DMS153 treated with DMSO at 0.1 percent for 48 hours (cell line): ENCODE results near the gene PTGER2.

Source experiments
- DNase-seq: peaks from one replicate; lab custom pipeline; 2025; ENCODE audit not compliant: unreplicated experiment; lab: John Stamatoyannopoulos, UW

PTGER2 gene

DNA sequence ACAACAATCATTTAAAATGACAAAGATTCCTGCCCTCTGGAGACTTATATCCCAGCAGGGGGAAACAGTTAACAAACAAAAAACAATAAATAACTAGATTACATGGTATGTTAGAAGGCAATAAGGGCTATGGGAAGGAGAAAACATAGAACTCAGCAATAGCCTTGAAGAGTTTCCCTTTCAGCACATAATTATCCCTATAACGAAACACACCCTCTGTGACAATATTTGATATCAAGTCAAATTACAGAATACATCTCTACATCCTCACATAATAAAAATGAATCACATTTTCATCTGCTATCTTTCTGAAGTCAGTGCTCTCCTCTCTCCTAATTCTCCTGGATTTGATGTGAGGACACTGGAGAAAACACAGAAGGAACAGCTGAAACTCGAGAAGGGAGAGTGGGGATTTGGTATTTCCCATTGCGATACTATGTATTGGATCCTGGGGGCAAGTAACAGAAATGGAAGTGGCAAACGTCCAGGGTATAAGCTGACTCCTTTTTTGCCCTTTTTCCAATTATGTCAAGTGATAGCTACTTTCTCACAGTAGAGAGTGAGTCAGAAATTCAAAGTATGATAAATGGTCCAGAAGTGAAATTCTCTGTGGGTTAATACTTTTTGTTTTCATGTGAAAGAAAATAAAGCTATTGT is 9.7 kb upstream of the PTGER2 start:
- no peak for DNase-seq

DNA sequence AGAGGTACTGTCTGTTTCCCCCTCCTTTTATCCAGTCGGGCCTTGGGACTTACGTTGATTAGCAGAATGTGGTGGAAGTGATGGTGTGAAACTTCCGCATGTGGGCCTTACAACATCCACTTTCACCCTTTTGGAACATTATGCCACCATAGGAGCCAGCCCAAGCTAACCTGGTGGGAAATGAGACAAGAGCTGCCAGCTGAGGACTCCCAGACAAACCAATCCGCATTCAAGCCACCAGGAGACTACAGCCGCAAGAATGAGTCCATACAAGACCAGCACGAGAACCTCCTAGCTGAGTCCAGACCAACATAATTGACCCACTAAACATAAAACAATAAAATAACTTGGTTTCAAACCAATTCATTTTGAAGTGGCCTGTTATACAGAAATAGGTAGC is 9.1 kb upstream of the PTGER2 start:
- DNase-seq, result no peak

DNA sequence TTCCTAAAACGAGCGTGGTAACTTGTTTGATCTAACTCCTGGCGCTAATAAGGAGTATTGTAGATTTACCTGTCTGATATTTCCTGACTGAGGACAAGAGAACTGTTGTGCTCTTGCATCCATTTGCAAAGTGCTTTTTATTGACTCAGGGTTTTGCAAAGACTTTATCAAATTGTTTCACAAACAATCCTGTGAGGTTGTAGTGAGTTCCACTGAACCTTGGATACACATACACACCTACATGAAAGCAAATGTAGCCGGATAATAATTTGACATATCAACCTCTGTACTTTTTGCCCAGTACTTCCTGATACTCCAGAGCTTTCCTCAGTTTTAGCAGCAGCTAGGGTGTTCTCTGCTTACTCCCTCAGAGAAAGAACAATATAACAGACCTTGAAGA is 6.7 kb upstream of the PTGER2 start:
- DNase-seq, result no peak

DNA sequence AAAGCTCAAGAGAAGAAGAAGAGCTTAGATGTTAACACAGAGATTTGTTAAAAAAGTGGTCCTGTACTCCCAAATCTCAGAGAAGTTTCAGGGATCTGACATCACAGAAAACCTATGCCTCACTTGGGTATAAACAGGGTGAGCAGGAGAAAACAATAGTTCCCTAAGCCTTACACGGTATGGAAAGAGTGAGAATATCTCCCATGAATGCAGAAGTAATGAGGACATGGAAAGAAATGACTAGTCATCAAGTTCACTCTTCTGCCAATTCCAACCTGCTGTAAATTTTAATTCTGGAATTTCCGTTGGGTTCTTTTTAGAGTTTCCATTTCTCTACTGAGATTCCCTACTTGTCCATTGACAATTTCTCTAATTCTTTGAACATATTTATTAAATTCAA is 6.2 kb upstream of the PTGER2 start:
- no peak for DNase-seq

DNA sequence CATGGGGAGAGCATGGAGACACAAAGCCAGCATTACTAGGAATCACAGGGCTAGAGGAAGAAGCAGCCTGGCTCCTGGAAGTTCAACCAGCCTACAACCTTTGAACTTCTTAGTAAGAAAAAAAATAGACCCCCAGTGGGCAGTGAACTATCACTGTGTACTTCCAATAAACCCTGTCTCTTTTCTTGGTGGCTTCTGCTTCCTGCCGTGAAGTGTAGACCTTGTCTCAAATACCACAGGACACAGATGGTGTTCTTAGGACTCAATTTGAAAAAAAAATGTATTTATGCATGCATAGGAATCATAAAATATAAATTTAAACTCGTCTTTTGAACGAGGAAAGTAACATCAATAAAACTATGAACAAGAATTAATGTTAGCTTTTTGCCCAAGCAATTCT is 3.6 kb upstream of the PTGER2 start:
- no peak for DNase-seq

DNA sequence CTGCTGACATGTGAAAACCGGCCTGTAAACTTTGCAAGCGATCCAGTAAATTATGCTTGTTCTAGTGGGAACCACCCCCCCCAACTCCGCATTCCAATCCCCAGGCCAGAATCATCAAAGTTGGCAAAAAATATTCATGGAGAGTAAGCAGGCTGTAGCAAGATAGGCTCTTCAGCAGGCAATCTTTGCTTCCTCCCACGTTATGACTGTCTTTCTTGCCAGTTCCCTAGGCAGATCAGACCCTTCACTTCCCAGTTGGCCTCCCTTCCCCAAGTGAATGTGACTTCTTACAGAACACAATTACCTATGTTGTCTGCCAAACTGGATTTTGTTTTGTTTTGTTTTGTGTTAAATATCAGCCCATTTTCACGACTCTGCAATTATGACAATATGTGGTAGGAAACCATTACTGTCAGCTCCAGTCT is 1.2 kb upstream of the PTGER2 start:
- DNase-seq, result no peak

DNA sequence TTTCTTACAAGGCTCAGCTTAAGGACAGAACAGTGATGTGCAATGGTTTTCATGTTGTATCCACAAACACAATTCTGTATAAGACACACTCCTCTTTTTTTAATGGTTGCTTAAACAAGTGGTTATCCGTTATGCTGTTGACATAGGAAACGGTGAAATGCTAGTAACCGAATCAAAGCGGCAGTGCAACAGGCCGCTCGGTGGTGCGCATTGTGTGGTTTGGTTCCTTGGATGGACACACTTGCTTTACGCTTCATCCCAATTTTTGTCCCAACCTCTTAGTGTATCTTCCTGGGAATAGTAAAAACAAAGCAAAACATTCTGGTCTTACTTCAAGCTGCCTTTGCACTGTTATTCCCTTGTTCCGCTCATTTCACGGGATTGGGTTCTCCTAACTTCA is 650 bp upstream of the PTGER2 start:
- no peak for DNase-seq

DNA sequence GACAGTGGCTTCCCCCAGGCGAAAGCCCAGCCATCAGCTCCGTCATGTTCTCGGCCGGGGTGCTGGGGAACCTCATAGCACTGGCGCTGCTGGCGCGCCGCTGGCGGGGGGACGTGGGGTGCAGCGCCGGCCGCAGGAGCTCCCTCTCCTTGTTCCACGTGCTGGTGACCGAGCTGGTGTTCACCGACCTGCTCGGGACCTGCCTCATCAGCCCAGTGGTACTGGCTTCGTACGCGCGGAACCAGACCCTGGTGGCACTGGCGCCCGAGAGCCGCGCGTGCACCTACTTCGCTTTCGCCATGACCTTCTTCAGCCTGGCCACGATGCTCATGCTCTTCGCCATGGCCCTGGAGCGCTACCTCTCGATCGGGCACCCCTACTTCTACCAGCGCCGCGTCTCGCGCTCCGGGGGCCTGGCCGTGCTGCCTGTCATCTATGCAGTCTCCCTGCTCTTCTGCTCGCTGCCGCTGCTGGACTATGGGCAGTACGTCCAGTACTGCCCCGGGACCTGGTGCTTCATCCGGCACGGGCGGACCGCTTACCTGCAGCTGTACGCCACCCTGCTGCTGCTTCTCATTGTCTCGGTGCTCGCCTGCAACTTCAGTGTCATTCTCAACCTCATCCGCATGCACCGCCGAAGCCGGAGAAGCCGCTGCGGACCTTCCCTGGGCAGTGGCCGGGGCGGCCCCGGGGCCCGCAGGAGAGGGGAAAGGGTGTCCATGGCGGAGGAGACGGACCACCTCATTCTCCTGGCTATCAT is 663 bp downstream of the PTGER2 start:
- no peak for DNase-seq

DNA sequence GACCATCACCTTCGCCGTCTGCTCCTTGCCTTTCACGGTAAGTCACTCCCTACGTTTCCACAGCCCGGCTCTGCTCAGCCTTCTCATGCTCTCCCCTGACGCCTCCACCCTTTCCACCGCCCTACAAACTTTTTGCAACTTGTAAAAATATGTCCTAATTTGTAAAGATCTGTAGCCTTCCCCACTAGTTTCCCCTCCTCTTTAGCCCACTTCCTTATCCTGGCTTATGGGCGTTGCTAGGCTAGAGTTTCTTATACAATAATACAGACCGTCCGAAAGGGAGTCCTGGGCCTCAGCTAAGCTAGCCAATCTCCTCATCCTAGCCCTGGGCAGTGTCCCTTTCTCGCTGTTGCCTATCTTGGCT is 1.2 kb downstream of the PTGER2 start:
- DNase-seq, result no peak

DNA sequence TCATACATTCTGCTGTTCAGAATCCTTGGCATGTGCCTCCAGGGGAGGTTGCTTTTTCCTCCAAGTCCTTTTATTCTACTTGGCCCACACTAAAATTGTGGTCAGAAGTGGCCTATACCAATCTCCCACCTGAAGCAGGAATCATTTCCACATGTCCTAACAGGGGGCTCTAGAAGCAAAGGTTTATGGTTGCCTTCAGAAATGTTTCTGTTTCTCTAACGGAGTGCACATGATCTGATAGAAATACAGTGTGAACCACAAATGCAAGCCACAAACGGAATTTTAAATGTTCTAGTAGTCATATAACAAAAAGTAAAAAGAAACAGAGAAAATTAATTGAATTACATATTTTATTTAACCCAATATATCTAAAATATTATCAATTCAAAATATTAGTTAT is 4.0 kb downstream of the PTGER2 start:
- DNase-seq, result no peak

DNA sequence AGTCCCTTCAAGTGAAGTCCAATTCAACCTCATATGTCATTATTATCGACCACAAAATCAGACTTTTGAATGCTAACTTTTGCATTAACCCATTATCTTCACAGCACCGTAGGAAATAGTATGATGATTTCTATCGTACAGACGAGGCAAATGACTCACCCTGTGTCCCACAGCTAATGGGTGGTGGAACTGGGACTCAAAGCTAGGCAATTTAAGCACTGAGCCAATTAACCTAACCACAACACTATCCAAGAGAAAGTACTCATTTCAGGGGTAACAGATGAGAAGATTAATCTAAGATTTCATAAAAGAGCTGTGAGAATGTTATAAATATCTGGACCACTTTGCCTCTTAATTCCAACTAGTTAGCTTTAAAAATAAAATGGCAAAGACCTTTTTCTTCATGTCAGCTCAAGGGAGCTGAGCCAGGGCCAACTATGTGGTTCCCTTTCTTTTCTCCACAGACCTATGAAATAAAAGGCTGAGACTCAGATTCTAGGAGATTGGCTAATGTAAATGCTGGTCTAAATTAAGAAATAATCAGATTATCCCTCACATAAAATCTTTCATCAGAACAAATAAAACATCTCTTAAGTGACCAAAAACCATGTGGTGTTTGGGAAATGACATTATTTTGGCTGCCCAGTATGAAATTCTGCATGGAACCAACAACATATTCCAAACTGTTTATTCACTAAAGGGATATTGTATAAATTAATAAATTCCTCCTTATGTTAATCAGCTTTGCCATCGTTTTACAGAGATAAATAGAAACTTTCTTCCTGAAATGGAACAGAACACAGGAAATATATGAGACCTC is 4.9 kb downstream of the PTGER2 start:
- DNase-seq, result no peak

DNA sequence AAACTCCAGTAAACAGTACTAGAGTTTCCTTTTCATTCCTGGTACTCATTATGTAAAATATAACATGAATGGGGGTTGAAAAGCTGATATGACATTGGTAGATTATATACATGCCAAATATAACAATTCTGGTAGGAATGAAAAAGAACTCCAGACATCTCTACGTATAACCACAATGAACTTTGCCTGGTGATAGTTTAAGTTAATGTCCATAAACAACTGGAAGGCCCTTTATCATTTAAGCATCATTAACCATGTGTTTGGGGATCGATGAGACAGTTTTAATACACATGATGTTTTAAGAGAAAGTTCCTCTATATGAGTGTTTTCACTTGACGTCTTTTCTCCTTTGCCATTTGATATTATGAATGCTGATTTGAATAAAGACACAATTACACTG is 5.8 kb downstream of the PTGER2 start:
- DNase-seq, result no peak

DNA sequence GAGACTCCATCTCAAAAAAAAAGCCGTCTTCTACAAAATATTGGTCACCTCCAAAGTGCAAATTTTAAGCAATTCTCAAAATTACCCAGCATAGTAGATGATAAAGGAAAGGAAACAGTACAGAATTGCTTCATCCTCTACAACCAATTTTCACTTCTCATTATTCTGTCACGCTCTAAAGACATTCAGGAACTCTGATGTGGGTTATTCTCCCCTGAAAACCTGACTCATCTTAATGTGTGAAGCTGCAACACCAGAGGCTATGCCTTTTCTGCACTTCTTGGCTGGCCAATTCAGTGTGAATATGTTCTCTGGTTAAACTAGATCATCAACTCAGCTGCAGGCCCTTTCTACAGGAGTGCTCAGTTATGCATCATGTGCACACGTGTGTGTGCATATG is 11.0 kb downstream of the PTGER2 start:
- DNase-seq, result no peak

DNA sequence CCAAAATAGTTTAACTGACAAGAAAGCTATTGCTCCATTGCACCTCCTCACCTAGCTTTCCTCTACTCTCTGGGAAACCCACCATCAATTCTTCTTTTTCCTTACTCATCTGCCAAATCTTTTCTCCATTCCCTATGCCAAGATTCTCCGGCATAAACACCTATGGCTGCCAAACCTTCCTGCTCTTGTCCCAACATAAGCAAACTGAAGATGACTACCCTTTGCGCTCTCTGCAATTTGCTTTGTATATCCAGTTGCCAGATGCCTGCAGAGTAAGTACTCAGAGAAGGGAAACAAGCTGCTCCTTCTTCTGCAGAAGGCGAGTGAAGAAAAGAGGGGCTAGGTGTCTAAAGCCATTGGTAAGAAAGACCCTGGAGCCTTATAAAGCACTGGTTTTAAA is 11.5 kb downstream of the PTGER2 start:
- DNase-seq, result no peak

DNA sequence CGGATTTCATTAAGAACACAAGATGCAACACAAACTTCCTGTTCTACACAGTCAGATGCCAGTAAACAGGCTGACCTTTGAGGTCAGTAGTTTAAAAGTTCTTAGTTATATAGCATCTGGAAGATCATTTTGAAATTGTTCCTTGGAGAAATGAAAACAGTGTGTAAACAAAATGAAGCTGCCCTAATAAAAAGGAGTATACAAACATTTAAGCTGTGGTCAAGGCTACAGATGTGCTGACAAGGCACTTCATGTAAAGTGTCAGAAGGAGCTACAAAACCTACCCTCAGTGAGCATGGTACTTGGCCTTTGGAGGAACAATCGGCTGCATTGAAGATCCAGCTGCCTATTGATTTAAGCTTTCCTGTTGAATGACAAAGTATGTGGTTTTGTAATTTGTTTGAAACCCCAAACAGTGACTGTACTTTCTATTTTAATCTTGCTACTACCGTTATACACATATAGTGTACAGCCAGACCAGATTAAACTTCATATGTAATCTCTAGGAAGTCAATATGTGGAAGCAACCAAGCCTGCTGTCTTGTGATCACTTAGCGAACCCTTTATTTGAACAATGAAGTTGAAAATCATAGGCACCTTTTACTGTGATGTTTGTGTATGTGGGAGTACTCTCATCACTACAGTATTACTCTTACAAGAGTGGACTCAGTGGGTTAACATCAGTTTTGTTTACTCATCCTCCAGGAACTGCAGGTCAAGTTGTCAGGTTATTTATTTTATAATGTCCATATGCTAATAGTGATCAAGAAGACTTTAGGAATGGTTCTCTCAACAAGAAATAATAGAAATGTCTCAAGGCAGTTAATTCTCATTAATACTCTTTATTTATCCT is 13.5 kb downstream of the PTGER2 start:
- DNase-seq, result no peak

DNA sequence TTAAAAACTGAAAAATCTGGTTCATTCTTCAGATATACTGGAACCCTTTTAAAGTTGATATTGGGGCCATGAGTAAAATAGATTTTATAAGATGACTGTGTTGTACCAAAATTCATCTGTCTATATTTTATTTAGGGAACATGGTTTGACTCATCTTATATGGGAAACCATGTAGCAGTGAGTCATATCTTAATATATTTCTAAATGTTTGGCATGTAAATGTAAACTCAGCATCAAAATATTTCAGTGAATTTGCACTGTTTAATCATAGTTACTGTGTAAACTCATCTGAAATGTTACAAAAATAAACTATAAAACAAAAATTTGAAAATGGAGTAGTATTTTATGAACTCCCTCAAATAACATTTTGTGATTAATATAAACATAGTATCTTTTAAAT is 14.2 kb downstream of the PTGER2 start:
- DNase-seq, result no peak

DNA sequence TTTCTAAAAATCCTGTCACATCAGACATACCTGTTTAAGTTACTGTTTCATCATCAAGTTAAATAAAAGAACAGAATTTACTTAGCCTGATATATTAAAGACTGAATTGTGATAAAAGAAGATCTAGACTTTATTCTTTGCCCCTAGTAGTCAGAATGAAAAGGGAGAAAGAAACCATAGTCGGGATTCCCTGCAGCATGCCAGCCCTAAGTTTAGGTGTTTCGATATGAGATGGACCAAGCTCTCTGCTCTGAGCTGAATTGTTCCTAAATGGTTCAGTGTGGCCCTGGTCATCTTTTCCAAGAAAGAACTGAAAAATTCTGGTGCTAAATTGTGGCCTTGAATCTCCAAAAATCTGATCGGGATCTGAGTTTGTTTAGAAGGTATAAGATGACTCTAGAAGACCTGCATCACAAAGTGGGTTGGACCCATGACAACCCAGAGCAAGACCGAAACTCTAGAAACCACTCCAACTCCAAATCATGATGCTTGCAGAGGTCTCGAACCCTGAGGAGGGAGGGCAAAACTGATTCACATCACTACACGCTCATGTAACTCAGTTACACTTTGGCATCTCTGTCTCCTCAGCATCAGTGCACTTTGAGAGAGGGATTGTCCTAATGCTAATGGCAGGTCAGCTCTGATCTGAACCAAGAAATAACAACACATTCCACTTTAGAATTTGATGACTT is 15.7 kb downstream of the PTGER2 start:
- DNase-seq, result no peak

DNA sequence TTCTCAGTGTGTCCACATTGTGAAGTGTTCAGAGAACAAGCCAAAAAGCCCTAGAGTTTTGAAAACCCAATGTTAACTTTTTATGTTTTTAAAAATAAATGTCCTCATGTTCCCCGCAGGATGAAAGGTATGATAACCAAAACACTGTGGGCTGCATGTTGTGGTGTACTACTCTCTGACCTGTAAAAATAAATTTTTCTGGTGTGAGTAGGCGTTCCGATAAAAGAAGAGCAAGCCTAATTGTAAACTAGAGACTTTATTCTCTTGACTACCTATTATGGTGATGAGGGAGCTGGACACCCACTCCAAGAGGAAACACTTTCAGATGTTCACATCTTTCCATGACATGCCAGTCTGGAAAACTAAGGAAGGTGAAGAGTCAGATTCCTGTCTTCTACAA is 18.2 kb downstream of the PTGER2 start:
- DNase-seq, result no peak

DNA sequence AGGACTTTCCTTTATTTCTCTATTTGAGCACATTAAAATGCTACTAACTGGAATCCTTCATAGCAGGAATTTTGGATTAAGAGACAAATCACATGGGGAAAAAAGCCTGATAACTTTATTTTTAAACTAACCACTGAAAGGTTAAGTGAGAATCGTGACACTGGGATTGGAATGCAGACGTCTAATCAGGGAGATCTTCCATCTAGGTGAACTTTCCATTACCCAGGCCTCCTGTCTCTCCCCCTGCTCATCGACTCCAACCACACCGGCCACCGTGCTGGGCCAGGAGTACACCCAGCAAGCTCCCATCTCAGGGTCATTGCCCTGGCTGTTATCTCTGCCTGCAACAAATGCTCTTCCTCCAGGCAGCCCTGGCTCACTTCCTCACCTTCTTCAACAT is 19.0 kb downstream of the PTGER2 start:
- DNase-seq, result no peak

DNA sequence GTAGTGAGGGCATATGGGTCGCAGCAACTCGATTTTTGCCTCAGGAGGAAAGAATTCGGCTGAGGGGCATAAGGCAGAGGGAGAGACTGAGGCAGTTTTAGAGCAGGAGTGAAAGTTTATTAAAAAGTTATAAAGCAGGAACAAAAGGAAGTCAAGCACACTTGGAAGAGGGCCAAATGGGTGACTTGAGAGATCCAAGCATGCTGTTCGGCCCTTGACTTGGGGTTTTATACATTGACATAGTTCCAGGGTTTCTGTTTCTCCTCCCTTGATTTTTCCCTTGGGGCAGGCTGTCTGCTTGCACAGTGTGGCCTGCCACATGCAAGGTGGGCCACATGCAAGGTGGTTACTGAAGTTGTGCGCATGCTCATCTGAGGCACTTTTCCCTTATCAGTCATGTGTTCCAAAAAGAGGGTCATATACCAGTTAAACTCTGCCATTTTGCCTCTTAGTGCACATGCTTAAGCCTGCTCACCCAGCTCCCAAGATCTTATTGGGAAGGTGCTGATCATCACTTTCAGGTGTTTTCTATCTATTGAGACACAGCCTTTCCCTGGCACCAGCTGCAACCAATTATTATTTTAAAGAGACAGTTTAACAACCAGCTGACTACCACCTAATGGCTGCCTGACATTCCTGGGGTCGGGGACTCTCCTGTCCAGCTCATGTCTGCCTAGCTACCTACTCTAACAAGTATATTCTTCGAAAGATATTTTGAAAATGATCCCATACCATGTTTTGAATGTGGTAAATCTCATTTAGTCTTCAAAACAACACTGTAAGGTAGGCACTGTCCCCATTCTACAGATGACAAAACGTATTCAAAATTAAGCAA is 19.9 kb downstream of the PTGER2 start:
- DNase-seq, result no peak
